Aorta (tissue), 5 donors: ENCODE results near the gene FLT1. TPM values are rescaled to one million over a fixed set of nuclear protein-coding genes. Genes with fewer than 3 reads are reported as not detected.

Experiments used
- ATAC-seq: fragments of 200-7000 bp; cut with Tn5 transposase; one replicate; pipeline ENCODE4 v1.9.1; 2022; ENCODE audit warnings: moderate library complexity; ENCODE audit not compliant: low FRiP score
- DNase-seq, 2 donors: peaks; one replicate each; pipeline ENCODE4 v3.0.0-alpha.2; 2020
- H3K27ac ChIP-seq, 2 donors: one replicate each; pipeline ENCODE4 v1.5.1; 2013; ENCODE audit warnings: low read length in 2 of 2, mild to moderate bottlenecking in 2 of 2, moderate library complexity in 2 of 2, control low read depth in 1 of 2, inconsistent platforms in 1 of 2, low read depth in 1 of 2
- H3K27me3 ChIP-seq, 2 donors: one replicate each; pipeline ENCODE4 v1.6.1; 2013; ENCODE audit warnings: control low read depth in 1 of 2, low read length in 1 of 2, mild to moderate bottlenecking in 1 of 2, moderate library complexity in 1 of 2; ENCODE audit not compliant: insufficient read depth in 2 of 2, control insufficient read depth in 1 of 2
- H3K36me3 ChIP-seq, 2 donors: one replicate each; pipeline ENCODE4 v1.6.1; 2013; ENCODE audit warnings: control low read depth in 1 of 2, low read length in 1 of 2, mild to moderate bottlenecking in 1 of 2; ENCODE audit not compliant: insufficient read depth in 2 of 2, control insufficient read depth in 1 of 2
- H3K4me1 ChIP-seq, 2 donors: one replicate each; pipeline ENCODE4 v1.6.1; 2013; ENCODE audit warnings: low read length in 2 of 2, control low read depth in 1 of 2, mild to moderate bottlenecking in 1 of 2, moderate library complexity in 1 of 2; ENCODE audit not compliant: insufficient read depth in 2 of 2, control insufficient read depth in 1 of 2
- H3K4me3 ChIP-seq, 2 donors: one replicate each; pipeline ENCODE4 v1.5.1; 2013; ENCODE audit warnings: low read length in 2 of 2, control low read depth in 1 of 2, mild to moderate bottlenecking in 1 of 2
- H3K9me3 ChIP-seq: one replicate; pipeline ENCODE4 v1.6.1; 2013; ENCODE audit warnings: mild to moderate bottlenecking, low read length; ENCODE audit not compliant: control insufficient read depth
- WGBS, 2 donors: extraction: QIAGEN DNeasy Blood & Tissue Kit; methylation state at CpG; one replicate each; pipeline ENCODE4 v1.1.7; 2013; 5-methylcytosine and 5-hydroxymethylcytosine counted together
- intact Hi-C, 2 donors: fragments of 100-400 bp; cut with DNase I; formaldehyde crosslinking; loops; one replicate each; pipeline versions ENCODE4 v1.14.2 to v1.15.0; 2022
- polyA plus RNA-seq, 2 donors: library from polyadenylated mRNA; stranded (reverse); fragments of 200-250 nt; gene quantifications; one replicate each; pipeline ENCODE4 v1.2.3, GENCODE V29; 2013
- total RNA-seq, 2 donors: library from RNA; stranded (reverse); fragmentation: NEBNext Ultra II Directional; extraction: Animal tissue kit (Norgen Biotek cat#: 25700); gene quantifications; one replicate each; pipeline ENCODE4 v1.2.1, GENCODE V29; 2021
- donor health status: healthy with polysubstance abuse.
- donor health status: Bipolar disorder and iron deficiency.
- donor health status: DM: no; HTN: no; CAD: no.
- donor health status: DM: no; HTN: no; CAD: no.
- donor health status: DM: yes; HTN: yes; CAD: no.

Gene FLT1
- total and polyA plus RNA-seq, 4 donors = 0.38 to 62.8 (median 16.7) TPM

GRCh38 chr13:28320209-28320608, 174.7 kb downstream of the FLT1 start:
- Histone ChIP-seq H3K36me3 (no peaks in the 10 kb centered on the region), H3K4me1 (no peaks in the 10 kb centered on the region), H3K9me3 (no peaks in the 10 kb centered on the region), H3K27ac (no peak overlapping the region), H3K4me3 (no peak overlapping the region), H3K27me3 (peaks cover 0 to 2% of the 10 kb centered on the region in 2 donors)
- DNase-seq (no peak), ATAC-seq (no peak)
- intact Hi-C loops = loop anchor here (5.0 to 10.0 kb wide), 2 partner anchors 475 to 477 kb away; no protein-coding TSS in a partner anchor
- WGBS, 2 donors = 86 to 90% methylated on average over 6 of the region's 6 CpGs

- Histone ChIP-seq H3K36me3 (no peaks in the 10 kb centered on the region), H3K27ac (no peak overlapping the region), H3K27me3 (peaks cover 0 to 2% of the 10 kb centered on the region in 2 donors), H3K4me3 (no peak overlapping the region), H3K9me3 (no peaks in the 10 kb centered on the region), H3K4me1 (no peaks in the 10 kb centered on the region)
- DNase-seq (no peak), ATAC-seq (no peak)
- intact Hi-C loops = no loop called here
- WGBS, 2 donors = 78 to 83% methylated on average over 5 of the region's 5 CpGs
These were observed 175.4 kb downstream of the FLT1 start for GRCh38 chr13:28319528-28319927.

GRCh38 chr13:28318496-28318895, 176.4 kb downstream of the FLT1 start:
- DNase-seq (no peak), ATAC-seq (no peak)
- no peaks in the 10 kb centered on the region for H3K9me3 ChIP-seq
- no peak overlapping the region for H3K27ac ChIP-seq
- H3K27me3 ChIP-seq = peaks cover 0 to 2% of the 10 kb centered on the region in 2 donors
- no peak overlapping the region for H3K4me3 ChIP-seq
- intact Hi-C loops = no loop called here
- H3K36me3 ChIP-seq = no peaks in the 10 kb centered on the region
- WGBS, 2 donors = 88 to 98% methylated on average over 7 of the region's 7 CpGs
- H3K4me1 ChIP-seq = no peaks in the 10 kb centered on the region

GRCh38 chr13:28316836-28317235, 178.1 kb downstream of the FLT1 start:
- Histone ChIP-seq H3K9me3 (no peaks in the 10 kb centered on the region), H3K36me3 (no peaks in the 10 kb centered on the region), H3K27ac (no peak overlapping the region), H3K27me3 (no peaks in the 10 kb centered on the region), H3K4me3 (no peak overlapping the region), H3K4me1 (no peaks in the 10 kb centered on the region)
- WGBS, 2 donors = 90 to 93% methylated on average over 7 of the region's 7 CpGs
- ATAC-seq = no peak
- intact Hi-C loops = no loop called here
- DNase-seq = no peak

GRCh38 chr13:28316129-28316528, 178.8 kb downstream of the FLT1 start:
- H3K27me3 ChIP-seq = no peaks in the 10 kb centered on the region
- H3K4me3 ChIP-seq = no peak overlapping the region
- intact Hi-C loops = no loop called here
- no peaks in the 10 kb centered on the region for H3K4me1 ChIP-seq
- H3K27ac ChIP-seq = no peak overlapping the region
- no peak for DNase-seq
- 83 to 95% methylated on average over 5 of the region's 5 CpGs for WGBS, 2 donors
- ATAC-seq = no peak
- no peaks in the 10 kb centered on the region for H3K9me3 ChIP-seq
- H3K36me3 ChIP-seq = no peaks in the 10 kb centered on the region

- no peaks in the 10 kb centered on the region for H3K36me3 ChIP-seq
- intact Hi-C loops = no loop called here
- H3K4me3 ChIP-seq = no peak overlapping the region
- no peak for DNase-seq
- 95 to 98% methylated on average over 6 of the region's 6 CpGs for WGBS, 2 donors
- H3K9me3 ChIP-seq = no peaks in the 10 kb centered on the region
- H3K27me3 ChIP-seq = no peaks in the 10 kb centered on the region
- no peak overlapping the region for H3K27ac ChIP-seq
- no peaks in the 10 kb centered on the region for H3K4me1 ChIP-seq
- no peak for ATAC-seq
These were observed 180.0 kb downstream of the FLT1 start for GRCh38 chr13:28314879-28315278.

- H3K9me3 ChIP-seq = no peaks in the 10 kb centered on the region
- H3K27ac ChIP-seq = no peak overlapping the region
- no peak for ATAC-seq
- intact Hi-C loops = no loop called here
- 94 to 96% methylated on average over 6 of the region's 6 CpGs for WGBS, 2 donors
- H3K4me1 ChIP-seq = no peaks in the 10 kb centered on the region
- no peaks in the 10 kb centered on the region for H3K36me3 ChIP-seq
- no peaks in the 10 kb centered on the region for H3K27me3 ChIP-seq
- DNase-seq = no peak
- no peak overlapping the region for H3K4me3 ChIP-seq
These were observed 181.3 kb downstream of the FLT1 start for GRCh38 chr13:28313579-28313978.

GRCh38 chr13:28306325-28306724, 188.6 kb downstream of the FLT1 start:
- no peak for ATAC-seq
- WGBS, 2 donors = 93 to 96% methylated on average over 10 of the region's 10 CpGs
- intact Hi-C loops = no loop called here

GRCh38 chr13:28301839-28302238, 193.1 kb downstream of the FLT1 start:
- 78 to 82% methylated on average over 4 of the region's 4 CpGs for WGBS, 2 donors
- Histone ChIP-seq H3K27me3 (no peaks in the 10 kb centered on the region), H3K36me3 (no peaks in the 10 kb centered on the region), H3K4me1 (no peaks in the 10 kb centered on the region), H3K27ac (no peak overlapping the region), H3K4me3 (no peak overlapping the region), H3K9me3 (no peaks in the 10 kb centered on the region)
- intact Hi-C loops = no loop called here
- no peak for ATAC-seq
- DNase-seq = no peak

More at GRCh38 chr13:28306325-28306724, 188.6 kb downstream of the FLT1 start:
- no peak for DNase-seq
- H3K36me3 ChIP-seq = no peaks in the 10 kb centered on the region
- no peak overlapping the region for H3K4me3 ChIP-seq
- no peaks in the 10 kb centered on the region for H3K27me3 ChIP-seq
- no peak overlapping the region for H3K27ac ChIP-seq
- no peaks in the 10 kb centered on the region for H3K4me1 ChIP-seq
- H3K9me3 ChIP-seq = no peaks in the 10 kb centered on the region
